ENCODE results near the gene HIPK2.
"Not testable (repeated sequence)": the region's sequence is repeated elsewhere in the genome, so short reads cannot be mapped to it uniquely, and the experiment has no call there.

Gene HIPK2

GRCh38 chr7:139559364-139560105, 218.3 kb downstream of the HIPK2 start:
- no peak for DNase-seq

GRCh38 chr7:139557857-139558581, 219.8 kb downstream of the HIPK2 start:
- peak in 1 of 2 experiments; percentile 19 for DNase-seq

GRCh38 chr7:139553991-139554700, 223.7 kb downstream of the HIPK2 start:
- DNase-seq = not testable (repeated sequence)

GRCh38 chr7:139548302-139549028, 229.3 kb downstream of the HIPK2 start:
- DNase-seq = no peak

GRCh38 chr7:139544645-139545044, 233.2 kb downstream of the HIPK2 start:
- no peak for DNase-seq

- no peak for DNase-seq
Observed at GRCh38 chr7:139543801-139544603, 233.8 kb downstream of the HIPK2 start.

- no peak for DNase-seq
Observed at GRCh38 chr7:139542308-139543151, 235.3 kb downstream of the HIPK2 start.

GRCh38 chr7:139541600-139542307, 236.0 kb downstream of the HIPK2 start:
- no peak for DNase-seq

- DNase-seq = no peak
Observed at GRCh38 chr7:139540203-139540602, 237.6 kb downstream of the HIPK2 start.

GRCh38 chr7:139538881-139539635, 238.7 kb downstream of the HIPK2 start:
- DNase-seq = no peak

GRCh38 chr7:139536152-139536551, 241.6 kb downstream of the HIPK2 start:
- DNase-seq = no peak

GRCh38 chr7:139534966-139535651, 242.7 kb downstream of the HIPK2 start:
- DNase-seq = no peak

GRCh38 chr7:139534096-139534495, 243.7 kb downstream of the HIPK2 start:
- DNase-seq = no peak

- DNase-seq = no peak
Observed at GRCh38 chr7:139532636-139533155, 245.1 kb downstream of the HIPK2 start.

- no peak for DNase-seq
Observed at GRCh38 chr7:139531094-139531493, 246.7 kb downstream of the HIPK2 start.

- no peak for DNase-seq
Observed at GRCh38 chr7:139526578-139527544, 250.9 kb downstream of the HIPK2 start.

GRCh38 chr7:139525750-139526149, 252.0 kb downstream of the HIPK2 start:
- DNase-seq = no peak

- DNase-seq = no peak
Observed at GRCh38 chr7:139525239-139525638, 252.6 kb downstream of the HIPK2 start.
